ENCODE results near the gene SEMA6B.
"Not testable (repeated sequence)": the region's sequence is repeated elsewhere in the genome, so short reads cannot be mapped to it uniquely, and the experiment has no call there.

The SEMA6B gene, protein sequence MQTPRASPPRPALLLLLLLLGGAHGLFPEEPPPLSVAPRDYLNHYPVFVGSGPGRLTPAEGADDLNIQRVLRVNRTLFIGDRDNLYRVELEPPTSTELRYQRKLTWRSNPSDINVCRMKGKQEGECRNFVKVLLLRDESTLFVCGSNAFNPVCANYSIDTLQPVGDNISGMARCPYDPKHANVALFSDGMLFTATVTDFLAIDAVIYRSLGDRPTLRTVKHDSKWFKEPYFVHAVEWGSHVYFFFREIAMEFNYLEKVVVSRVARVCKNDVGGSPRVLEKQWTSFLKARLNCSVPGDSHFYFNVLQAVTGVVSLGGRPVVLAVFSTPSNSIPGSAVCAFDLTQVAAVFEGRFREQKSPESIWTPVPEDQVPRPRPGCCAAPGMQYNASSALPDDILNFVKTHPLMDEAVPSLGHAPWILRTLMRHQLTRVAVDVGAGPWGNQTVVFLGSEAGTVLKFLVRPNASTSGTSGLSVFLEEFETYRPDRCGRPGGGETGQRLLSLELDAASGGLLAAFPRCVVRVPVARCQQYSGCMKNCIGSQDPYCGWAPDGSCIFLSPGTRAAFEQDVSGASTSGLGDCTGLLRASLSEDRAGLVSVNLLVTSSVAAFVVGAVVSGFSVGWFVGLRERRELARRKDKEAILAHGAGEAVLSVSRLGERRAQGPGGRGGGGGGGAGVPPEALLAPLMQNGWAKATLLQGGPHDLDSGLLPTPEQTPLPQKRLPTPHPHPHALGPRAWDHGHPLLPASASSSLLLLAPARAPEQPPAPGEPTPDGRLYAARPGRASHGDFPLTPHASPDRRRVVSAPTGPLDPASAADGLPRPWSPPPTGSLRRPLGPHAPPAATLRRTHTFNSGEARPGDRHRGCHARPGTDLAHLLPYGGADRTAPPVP

DNA sequence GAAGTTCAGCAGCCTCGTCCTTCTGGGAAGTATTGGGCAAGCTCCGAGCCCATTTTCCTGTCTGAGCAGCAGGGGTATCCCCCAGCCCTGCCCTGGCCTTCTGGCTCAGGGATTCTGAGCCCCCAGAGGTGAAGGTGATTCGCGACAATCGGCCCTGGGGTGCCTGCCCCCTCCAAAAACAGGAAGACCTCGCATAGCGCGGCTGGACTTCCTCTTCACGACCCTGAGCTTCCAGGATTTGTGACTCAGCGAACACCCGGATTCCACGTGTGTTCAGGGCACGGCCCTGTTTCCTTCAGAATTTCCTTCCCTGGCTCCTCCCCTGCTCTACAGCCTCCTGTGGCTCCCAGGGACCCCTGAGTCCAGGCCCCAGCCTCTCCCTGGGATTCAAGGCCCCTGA lies at the start of gene SEMA6B:
SEMA6B (minus strand) TSS at position 116 of the 400 bp plus-strand sequence. CDS start 1,227 bp downstream, outside the sequence.
- no peak for DNase-seq

DNA sequence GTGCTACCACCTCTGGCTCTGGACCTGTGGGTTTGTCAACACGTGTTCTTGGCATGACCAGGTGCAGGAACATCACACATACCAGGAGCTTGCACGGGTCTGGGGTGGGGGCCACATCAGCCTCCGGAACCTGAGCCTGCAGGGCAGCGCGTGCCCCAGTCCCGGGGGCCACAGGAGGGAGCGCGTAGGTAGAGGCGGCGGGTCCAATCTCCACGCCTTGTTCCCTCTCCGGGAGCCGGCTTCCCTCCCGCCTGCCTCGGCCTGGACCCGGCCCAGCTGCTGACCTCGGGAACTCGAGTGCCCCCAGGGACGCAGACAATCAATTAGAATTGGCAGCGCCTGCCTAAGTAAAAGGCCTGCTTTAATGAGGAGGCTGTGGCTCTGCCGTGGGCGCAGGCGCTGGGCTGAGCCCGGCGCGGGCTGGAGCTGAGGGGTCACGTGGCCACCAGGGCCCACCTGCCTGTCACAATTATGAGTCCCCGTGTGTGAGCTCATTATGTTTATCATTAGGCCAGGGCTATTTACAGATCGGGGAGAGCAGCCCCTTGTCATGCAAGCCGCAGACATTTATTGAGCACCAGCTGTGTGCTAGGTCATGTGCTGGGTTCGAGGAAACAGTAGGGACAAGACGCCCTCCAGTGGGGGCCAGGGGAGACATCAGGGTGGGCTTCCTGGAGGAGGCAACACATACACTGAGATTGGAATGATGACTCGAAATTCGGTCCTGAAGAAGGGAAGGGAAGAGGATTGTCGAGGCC lies 47.6 kb upstream of the SEMA6B start:
- no peak for DNase-seq

DNA sequence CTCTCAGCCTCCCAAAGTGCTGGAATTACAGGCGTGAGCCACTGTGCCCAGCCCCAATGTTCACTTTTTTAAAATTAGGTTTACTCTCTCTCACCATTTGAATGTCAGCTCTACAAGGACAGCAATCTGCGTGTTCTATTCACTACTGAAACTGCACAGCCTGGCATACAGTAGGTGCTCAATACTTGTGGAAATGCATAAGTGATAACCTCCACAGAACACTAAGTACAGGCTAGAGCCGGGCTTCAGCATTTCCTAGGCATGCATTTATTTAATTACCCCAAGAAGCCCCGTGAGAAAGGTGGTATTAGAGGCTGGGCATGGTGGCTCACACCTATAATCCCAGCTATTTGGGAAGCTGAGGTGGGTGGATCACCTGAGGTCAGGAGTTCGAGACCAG lies 46.7 kb upstream of the SEMA6B start:
- DNase-seq, result no peak

DNA sequence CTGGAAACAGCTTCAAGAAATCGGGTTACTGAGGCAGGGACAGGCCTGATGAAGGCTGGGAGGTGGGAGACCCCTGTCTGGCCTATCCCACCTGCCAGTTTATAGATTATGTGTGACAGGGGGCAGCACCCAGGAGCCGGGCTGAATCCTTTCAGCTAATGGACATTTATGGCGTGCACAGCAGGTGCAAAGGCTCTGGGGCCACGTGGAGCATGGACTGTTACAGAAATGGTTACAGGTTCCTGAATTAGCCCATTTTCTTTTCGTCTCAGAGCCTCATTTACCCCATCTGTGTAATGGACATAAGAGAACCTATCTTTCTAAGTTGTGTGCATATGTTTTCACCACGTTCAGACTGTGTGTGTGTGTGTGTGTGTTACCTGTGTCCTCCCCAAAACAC lies 45.4 kb upstream of the SEMA6B start:
- DNase-seq, result no peak

DNA sequence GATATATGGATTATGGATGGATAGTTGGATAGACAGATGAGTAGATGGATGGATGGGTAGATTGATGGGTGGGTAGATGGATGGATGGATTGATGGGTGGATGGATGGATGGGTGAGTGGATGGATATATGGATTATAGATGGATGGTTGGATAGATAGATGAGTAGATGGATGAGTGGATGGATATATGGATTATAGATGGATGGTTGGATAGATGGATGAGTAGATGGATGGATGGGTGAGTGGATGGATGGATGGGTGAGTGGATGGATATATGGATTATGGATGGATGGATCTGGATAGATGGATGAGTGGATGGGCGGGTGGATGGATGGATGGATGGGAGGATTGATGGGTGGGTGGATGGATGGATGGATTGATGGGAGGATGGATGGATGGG lies 43.4 kb upstream of the SEMA6B start:
- no peak for DNase-seq

DNA sequence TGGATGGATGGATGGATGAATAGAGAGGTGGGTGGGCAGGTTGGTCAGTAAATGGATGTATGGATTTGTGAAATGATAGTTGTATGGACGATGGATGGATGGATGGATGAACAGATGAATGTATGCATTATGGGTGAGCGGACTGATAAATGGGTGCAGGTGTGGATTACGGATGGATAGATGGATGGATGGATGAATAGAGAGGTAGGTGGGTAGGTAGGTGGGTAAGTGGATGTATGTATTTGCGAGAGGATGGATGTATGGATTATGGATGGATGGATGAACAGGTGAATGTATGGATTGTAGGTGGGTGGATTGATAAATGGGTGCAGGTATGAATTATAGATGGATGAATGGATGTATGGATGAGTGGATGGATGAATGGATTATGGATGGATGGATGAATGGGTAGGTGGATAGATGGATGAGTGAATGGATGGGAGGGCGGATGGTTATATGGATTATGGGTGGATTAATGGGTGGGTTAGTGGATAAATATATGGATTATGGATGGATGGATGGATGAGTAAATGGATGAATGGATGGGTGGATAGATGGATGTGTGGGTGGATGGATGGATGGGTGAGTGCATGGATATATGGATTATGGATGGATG lies 42.8 kb upstream of the SEMA6B start:
- no peak for DNase-seq

DNA sequence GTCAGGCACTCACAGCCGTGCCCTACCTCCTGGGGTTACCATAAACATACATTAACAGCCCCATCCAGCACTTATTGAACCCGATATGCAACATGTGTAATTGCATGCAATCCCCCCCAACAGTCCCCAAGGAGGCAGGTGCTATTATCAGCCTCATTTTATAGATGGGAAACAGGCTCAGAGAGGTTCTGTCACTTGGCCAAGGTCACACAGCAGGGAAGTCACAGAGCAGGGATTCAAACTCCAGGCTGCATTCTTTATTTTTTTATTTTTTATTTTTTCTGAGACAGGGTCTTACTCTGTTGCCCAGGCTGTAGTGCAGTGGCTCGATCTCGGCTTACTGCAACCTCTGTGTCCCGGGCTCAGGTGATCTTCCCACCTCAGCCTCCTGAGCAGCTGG lies 41.4 kb upstream of the SEMA6B start:
- DNase-seq, result no peak

DNA sequence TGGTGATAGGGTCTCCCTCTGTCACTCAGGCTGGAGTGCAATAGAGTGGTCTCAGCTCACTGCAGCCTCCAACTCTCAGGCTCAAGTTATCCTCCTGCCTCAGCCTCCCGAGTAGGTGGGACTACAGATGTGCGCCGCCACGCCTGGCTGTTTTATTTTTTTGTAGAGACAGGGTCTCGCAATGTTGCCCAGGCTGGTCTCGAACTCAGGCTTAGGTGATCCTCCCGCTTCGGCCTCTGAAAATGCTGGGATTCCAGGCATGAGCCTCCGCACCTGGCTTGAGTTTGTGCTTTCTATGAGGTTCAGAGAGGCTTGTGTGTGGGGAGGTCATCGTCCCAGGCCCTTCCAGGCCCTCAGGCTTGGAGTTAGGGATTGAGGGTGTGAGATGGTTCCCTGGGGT lies 40.6 kb upstream of the SEMA6B start:
- DNase-seq, result no peak

DNA sequence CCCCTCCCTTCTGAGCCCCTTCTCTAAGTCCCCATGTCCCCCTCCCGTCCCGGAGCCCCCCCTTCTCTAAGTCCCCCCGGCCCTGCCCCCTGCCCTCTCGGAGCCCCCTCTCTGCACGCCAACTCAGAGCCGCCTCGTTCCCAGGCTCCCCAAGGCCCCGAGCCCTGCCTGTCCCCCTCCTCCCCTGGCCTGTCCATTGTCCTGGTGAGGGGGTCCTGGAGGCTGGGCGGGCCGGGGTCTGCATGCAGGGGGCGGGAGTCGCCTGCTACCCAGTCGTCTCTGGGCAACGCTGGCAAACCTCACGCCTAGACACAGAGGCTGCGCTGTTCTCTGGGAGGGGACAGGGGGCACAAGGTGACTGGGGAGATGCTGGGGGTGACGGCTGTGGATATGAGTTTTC lies 39.2 kb upstream of the SEMA6B start:
- DNase-seq, result no peak

DNA sequence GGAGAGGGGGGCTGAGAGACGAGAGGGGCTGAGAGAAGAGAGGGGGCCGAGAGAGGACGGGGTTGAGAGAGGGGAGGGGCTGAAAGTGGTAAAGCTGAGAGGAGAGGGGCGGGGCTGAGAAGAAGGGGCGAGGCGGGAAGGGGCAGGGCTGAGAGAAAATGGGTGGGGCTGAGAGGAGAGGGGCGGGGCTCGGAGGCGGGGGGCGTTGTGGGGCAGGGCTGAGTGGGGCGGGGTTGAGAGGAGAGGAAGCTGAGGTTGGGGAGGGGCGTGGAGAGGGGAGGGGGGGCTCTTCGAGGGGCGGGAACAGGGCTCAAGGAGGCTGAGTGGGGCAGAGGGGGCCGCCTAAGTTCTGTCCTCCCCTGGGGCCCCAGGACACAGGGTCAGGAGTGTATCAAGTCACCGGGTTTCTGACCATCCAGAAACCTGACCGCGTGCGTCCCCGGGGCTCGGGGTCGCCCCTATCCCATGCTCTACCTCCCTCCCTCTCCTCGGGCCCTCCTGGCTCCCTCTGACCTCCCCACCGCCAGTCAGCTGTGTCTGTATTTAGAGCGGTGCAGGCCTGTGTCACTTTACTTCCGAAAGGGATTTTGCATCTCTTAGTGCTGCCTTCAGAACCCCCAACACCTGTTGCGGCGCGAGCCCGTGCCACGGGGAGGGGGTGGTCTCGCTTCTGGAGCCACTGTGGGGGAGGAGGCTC lies 38.6 kb upstream of the SEMA6B start:
- DNase-seq, result no peak

DNA sequence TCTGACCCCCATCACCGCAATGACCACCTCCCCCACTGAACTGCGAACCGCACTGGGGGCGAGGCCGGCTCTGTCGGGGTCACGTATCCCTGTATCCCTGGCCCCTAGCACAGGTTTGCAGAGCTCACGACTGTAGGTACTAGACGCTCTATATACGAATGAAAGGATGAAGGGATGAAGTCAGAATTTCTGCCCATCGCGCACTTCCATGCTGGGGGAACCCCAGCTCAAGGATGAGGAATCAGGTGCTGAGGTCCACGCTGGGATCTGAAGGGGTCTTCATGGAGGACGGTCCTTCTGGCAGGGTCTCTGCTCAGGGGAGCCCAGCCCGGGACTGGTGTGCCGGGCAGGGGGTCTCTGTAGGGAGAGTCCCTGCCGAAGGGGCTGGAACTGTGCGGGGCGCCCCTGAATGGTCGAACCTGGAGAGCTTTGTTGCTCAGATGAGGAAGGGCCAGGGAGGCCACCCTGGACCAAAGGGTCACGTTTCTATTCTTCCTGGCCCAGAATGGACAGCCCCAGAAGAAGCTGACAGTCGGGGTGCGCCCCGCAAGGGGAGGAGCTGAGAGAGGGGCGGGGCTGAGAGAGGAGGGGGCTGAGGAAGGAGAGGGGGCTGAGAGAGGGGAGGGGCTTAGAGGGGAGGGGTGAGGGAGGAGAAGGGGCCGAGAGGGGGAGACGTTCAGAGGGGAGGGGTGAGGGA lies 37.9 kb upstream of the SEMA6B start:
- DNase-seq, result no peak

DNA sequence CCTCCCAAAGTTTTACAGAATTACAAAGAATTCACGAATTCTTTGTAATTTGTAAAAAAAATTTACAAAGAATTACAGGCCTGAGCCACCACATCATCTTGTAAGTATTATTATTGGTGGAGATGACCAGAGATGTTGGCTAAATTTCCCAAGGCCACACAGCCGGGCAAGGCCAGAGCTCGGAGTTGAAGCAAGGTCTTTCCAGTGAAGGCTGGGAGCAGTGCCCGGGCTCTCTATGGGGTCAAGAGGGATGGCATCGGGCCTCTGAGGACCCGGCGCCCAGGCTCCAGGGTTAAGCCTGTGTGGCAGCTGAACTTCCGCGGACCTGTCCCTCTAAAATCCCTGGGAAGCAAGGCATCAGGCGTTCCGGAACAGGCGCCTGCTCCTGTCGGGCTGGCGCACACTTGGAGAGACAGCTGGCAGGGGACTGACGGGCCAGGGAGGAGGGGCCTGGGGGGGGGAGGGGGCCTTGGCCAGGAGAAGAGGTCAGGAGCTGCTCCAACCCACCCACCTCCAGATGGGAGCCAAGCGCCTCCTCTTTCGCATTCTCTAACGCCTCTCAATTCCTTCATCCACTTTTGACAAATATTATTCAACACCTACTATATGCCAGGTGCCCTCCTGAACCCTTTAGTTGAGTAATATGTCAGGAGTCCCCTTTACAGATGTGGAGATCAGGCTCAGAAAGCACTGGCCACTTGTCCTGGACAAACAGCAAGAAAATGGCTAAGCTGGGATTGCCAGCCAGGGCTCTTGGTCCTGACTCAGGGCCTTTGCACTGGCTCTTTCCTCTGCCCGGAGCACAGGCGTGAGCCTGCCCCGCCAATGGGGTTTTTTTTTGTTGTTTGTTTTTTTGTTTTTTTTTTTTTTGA lies 36.8 kb upstream of the SEMA6B start:
- no peak for DNase-seq

DNA sequence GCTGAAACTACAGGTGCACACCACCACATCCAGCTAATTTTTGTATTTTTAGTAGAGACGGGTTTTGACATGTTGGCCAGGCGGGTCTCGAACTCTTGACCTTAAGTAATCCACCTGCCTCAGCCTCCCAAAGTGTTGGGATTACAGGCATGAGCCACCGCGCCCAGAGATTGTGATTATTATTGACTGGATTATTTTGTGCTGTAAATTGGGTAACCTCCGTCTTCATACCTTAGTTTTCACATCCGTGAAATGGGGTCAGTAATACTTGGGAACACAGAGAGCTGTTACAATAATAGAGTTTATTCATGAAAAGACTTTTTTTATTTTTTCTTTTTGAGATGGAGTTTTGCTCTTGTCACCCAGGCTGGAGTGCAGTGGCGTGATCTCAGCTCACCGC lies 35.7 kb upstream of the SEMA6B start:
- DNase-seq, result not testable (repeated sequence)

DNA sequence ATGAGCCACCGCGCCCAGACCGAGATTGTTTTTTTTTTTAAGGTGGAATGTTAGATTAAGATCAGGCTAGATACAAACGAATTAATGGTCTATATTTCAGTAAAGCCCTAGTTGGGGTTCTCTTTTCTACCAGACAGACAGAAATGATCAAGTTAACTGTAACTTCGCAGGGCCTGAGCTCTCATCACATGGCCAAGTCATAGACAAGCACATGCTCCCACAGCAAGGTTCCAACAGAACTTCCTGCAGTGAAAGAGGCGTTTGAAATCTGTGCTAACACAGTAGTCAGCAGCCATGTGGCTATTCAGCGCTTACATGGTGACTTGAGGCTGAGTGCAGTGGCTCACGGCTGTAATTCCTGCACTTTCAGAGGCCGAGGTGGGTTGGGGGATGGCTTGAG lies 34.7 kb upstream of the SEMA6B start:
- no peak for DNase-seq

DNA sequence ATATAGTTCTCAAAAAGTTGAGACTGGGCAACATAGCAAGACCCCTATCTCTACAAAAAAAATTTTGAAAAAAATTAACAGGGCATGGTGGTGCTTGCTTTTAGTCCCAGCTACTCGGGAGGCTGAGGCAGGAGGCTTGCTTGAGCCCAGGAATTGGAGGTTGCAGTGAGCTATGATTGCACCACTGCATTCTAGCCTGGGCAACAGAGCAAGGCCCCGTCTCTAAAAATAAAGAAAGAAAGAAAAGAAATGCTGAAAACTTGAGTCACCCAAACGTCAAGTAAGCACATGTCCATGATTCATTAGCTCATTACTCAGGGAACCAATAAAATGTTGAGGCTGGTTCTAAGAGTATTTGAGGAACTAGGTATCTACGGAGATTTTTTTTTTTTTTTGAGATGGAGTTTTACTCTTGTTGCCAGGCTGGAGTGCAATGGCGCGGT lies 33.9 kb upstream of the SEMA6B start:
- no peak for DNase-seq

DNA sequence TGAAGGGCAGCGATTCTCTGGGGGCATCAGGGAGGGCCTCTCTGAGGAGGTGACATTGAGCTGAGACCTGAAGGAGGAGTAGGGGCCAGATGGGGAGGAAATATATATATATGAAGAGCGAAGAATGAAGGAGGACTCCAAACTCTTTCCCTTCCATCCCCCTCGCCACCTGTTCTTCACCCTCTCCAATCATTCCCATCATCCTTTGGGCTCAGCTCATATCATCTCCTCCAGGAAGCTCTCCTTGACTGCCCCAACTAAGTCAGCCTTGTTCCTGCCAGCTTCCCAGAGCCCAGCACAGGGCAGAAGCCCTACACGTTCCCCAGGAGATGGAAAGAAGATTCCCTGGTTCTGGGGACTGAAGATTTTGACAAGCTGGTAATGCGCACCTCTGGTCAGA lies 33.0 kb upstream of the SEMA6B start:
- DNase-seq, result no peak

DNA sequence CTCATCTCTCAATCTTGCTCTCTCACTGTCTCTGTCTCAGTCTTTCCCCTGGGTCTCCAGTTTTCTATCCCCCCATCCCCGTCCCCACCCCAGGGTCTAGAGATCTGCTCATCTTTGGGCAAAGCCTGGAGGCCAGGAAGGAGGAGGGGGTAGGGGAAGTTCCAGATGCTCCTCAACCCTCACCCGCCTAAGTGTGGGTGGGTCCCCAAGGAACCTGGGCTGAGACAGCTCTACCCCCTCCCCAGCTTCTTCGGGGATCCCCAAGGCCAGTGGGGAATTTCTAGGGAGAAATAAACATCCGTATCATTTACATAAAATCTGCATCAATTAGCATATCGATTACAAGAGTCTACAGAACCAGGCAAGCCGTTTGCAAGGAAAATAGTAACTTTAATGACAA lies 31.8 kb upstream of the SEMA6B start:
- DNase-seq, result no peak

DNA sequence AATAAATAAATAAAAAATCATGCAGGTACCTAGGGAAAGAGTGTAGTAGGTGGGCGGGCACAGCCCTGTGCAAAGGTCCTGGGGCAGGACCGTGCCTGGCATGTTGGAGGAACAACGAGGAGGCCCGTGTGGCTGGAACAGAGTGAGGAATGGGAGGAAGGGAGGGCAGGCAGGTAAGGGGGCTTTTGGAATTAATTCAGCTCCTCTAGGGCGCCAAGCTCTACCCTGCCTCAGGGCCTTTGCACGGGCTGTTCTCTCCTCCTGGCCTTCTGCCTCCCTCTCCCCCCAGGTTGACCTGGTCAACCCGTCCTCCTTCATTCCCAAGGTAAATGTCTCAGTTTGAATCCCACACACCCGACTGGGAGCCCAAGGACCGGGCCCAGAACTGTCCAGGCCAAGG lies 31.1 kb upstream of the SEMA6B start:
- no peak for DNase-seq

DNA sequence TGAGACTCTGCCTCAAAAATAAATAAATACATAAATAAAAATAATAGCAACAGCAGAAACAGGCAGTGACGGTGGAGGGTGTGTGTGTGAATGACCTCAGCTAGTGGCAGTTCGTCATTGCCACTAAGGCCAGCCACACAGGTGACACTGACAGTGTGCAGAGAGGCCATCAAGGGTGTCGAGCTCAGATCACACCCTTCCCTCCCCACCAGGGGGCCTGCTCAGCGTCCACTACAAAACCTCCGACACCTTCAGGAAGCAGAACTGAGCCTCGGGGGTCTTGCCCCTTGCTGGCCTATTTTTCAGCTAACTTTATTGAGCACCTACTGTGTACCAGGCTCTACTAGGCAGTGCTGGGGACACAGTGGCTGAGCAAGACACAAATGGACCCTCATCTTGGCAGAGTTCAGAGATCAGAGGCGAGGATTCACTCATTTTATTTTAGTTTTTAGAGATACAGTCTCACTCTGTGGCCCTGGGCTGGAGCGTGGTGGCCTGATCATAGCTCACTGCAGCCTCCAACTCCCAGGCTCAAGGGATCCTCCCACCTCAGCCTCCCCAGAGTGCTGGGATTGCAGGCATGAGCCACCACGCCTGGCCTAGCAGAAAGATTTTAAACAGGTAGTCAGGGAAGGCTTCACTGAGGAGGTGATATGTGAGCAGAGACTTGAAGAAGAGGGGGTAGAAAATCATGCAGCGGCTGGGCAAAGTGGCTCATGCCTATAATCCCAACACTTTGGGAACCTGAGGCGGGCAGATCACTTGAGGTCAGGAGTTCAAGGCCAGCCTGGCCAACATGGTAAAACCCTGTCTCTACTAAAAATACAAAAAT lies 30.3 kb upstream of the SEMA6B start:
- no peak for DNase-seq

All from NCI-H1694 treated with DMSO at 0.1 percent for 48 hours (cell line).